ENCODE results near the gene ZNF888.
"Not testable (repeated sequence)": the region's sequence is repeated elsewhere in the genome, so short reads cannot be mapped to it uniquely, and the experiment has no call there.

ZNF888 gene

DNA sequence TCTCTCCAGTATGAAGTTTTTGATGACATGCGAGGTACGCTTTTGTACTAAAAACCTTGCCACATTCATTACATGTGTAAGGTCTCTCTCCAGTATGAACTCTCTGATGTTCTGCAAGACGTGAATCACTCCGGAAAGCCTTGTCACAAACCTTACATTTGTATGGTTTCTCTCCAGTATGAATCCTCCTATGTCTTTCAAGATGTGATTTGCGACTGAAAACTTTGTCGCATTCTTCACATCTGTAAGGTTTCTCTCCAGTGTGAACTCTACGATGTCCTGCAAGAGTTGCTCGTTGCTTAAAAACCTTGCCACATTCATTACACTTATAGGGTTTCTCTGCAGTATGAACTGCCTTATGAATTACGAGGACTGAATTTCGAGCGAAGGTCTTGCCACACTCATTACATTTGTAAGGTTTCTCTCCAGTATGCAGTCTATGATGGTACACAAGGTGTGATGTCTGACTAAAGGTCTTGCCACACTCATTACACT lies 42.3 kb downstream of the ZNF888 start:
- DNase-seq (ENCODE audit: low read depth, low spot score) = no peak

- peak; percentile 54 for DNase-seq (ENCODE audit: low read depth, low spot score)
Observed at GRCh38 chr19:52872996-52873395, 50.2 kb downstream of the ZNF888 start.

DNA sequence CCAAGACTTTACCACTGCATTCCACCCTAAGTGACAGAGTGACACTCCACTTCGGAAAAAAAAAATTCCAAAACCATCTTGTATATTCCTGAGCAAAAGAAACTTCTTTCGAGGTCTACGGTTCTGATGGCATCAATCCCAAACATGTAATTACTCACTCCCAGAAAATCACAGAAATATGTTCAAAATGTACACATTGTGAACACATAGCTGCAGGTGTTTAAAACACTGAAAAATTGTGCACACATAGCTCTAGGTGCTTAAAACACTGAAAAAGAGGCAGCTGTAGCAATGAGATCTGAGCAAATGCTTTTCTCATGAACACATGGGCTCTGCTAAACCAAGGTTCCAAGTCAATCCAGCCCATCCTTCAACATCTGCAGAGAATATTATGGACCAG lies 51.8 kb downstream of the ZNF888 start:
- no peak for DNase-seq (ENCODE audit: low read depth, low spot score)

DNA sequence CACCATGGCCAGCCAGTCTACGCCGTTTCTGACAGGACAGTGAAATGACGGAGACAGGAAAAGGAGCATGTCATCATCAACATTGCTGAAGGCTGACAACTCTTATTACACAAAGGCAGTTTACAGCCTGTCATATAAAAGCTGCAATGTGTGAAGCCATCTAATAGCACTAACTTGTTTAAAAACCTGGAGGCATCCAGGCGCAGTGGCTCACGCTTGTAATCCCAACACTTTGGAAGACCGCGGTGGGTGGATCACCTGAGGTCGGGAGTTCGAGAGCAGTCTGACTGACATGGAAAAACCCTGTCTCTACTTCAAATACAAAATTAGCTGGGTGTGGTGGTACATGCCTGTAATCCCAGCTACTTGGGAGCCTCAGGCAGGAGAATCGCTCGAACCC lies 55.2 kb downstream of the ZNF888 start:
- peak; percentile 36 for DNase-seq (ENCODE audit: low read depth, low spot score)

DNA sequence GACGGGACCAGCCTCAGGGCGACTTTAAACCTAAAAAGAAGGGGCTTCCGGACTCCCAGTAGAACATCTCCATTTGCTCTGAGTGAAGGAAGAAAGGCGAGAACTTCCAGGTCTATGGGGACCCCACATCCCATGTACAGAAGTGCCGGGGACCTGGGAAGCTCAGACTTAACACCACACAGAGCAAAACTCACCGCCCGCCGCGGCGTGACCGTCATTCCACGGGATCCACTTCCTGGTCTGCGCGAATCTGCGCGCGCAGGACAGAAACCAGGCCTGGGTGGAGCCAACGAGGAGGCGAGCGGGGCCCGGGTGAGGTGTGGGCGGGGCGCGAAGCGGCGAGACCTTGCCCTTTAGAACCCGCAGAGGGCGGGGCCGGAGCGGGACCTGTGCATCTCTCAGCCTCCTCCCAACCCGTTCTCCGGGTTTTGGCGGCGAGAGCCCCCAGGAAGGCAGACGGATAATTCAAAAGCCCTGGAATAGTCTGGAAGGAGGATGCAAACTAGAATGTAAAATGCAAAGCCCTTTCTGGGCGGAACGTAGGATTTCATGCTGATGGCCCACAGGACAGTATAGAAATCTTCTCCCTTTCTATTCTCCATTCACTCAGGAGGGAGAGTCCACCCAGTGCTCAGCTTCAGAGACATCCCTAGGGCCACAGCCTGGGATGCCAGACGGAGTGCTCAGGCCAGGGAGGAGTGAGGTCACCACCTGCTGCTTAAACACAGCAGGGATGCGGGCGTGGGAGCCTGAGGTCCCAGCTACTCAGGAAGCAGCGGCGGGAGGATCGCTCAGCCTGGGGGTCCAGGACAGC lies 65.6 kb downstream of the ZNF888 start, which contains the start of gene ZNF468:
Gene ZNF468, minus strand, starts transcription at position 242 of the 814 bp plus-strand sequence. CDS start 3,347 bp downstream, outside the sequence.
- peak; percentile 92 for DNase-seq (ENCODE audit: low read depth, low spot score)

- not testable (repeated sequence) for DNase-seq (ENCODE audit: low read depth, low spot score)
Observed at GRCh38 chr19:52856540-52857377, 66.5 kb downstream of the ZNF888 start.

All from ELF-1 (cell line).